ENCODE results near the gene NRCAM. TPM values are rescaled to one million over a fixed set of nuclear protein-coding genes. Genes with fewer than 3 reads are reported as not detected.

The NRCAM gene
- total and polyA plus RNA-seq, 2 donors (not counting 1 experiment from before 2014, with no cell fraction given) = 0.75 to 4.6 TPM

- WGBS (ENCODE audit: insufficient coverage) = 35% methylated on average over 4 of the region's 6 CpGs
- intact Hi-C loops (cut with micrococcal nuclease) = no loop called here
- ChIA-PET CTCF (no interaction called here), POLR2A (no interaction called here)
- peak overlapping the region; percentile 46 for H3K27ac Mint-ChIP-seq
- H3K27ac ChIP-seq (ENCODE audit: low read length in 2 of 2) = no peak overlapping the region
- peaks cover 3 to 6% of the 10 kb centered on the region in 2 donors for H3K4me1 ChIP-seq (ENCODE audit: control insufficient read depth in 2 of 2, insufficient read depth in 2 of 2, low read length in 2 of 2)
- no peak overlapping the region for H3K4me3 ChIP-seq (ENCODE audit: control extremely low read depth in 1 of 5, extremely low read depth in 1 of 5, insufficient read depth in 1 of 5, low read depth in 2 of 5, low read length in 4 of 5)
- H3K9ac ChIP-seq (ENCODE audit: low read length) = no peak overlapping the region
- TF ChIP-seq EZH2 (IDR thresholded peaks at IDR 0.05; ENCODE audit: borderline replicate concordance, insufficient read depth, low read depth, low read length, poor library complexity, severe bottlenecking) = no peak
- no peak for TF ChIP-seq CTCF (IDR thresholded peaks at IDR 0.05)
- no peak overlapping the region for H3K4me2 ChIP-seq (replicated peaks; ENCODE audit: low read depth, low read length, poor library complexity, severe bottlenecking)
- peaks cover 0 to 19% (median 6%) of the 10 kb centered on the region in 4 experiments for H3K27me3 ChIP-seq (replicated peaks in 1 of 4; ENCODE audit: control extremely low read depth in 1 of 4, control insufficient read depth in 3 of 4, insufficient read depth in 4 of 4, low read length in 3 of 4)
- peak; percentile 54 for ATAC-seq (ENCODE audit: low read depth)
- peak overlapping the region; percentile 21 for H2AFZ ChIP-seq (ENCODE audit: insufficient read depth, low read depth, low read length, poor library complexity, severe bottlenecking)
- H3K36me3 ChIP-seq (replicated peaks in 1 of 2; ENCODE audit: control extremely low read depth in 1 of 2, control insufficient read depth in 1 of 2, extremely low read depth in 1 of 2, insufficient read depth in 2 of 2, low read length in 1 of 2) = no peaks in the 10 kb centered on the region
- H3K27me3 Mint-ChIP-seq = peaks cover 19% of the 10 kb centered on the region
- peaks cover 2% of the 10 kb centered on the region for H3K9me3 Mint-ChIP-seq (ENCODE audit: insufficient read depth)
- no peak for DNase-seq
- no peaks in the 10 kb centered on the region for H3K79me2 ChIP-seq (ENCODE audit: control insufficient read depth, insufficient read depth, low read length)
- H4K20me1 ChIP-seq (ENCODE audit: control insufficient read depth, insufficient read depth, low read length, poor library complexity, severe bottlenecking) = no peaks in the 10 kb centered on the region
- H3K4me1 Mint-ChIP-seq = peaks cover 14% of the 10 kb centered on the region
- H3K4me3 Mint-ChIP-seq = peak overlapping the region; percentile 14
- H3K9me3 ChIP-seq (ENCODE audit: control extremely low read depth in 1 of 3, control insufficient read depth in 2 of 3, insufficient read depth in 1 of 3, low read length in 2 of 3) = no peaks in the 10 kb centered on the region
Observed at GRCh38 chr7:108284349-108285002, 171.8 kb downstream of the NRCAM start.

GRCh38 chr7:108283252-108283651, 173.0 kb downstream of the NRCAM start:
- 93% methylated on average over 3 of the region's 3 CpGs for WGBS (ENCODE audit: insufficient coverage)
- H3K4me2 ChIP-seq (replicated peaks; ENCODE audit: low read depth, low read length, poor library complexity, severe bottlenecking) = no peak overlapping the region
- H3K4me1 ChIP-seq (ENCODE audit: control insufficient read depth in 2 of 2, insufficient read depth in 2 of 2, low read length in 2 of 2) = peaks cover 3 to 6% of the 10 kb centered on the region in 2 donors
- peaks cover 0 to 19% (median 6%) of the 10 kb centered on the region in 4 experiments for H3K27me3 ChIP-seq (replicated peaks in 1 of 4; ENCODE audit: control extremely low read depth in 1 of 4, control insufficient read depth in 3 of 4, insufficient read depth in 4 of 4, low read length in 3 of 4)
- peaks cover 12% of the 10 kb centered on the region for H3K27me3 Mint-ChIP-seq
- no peaks in the 10 kb centered on the region for H3K36me3 ChIP-seq (replicated peaks in 1 of 2; ENCODE audit: control extremely low read depth in 1 of 2, control insufficient read depth in 1 of 2, extremely low read depth in 1 of 2, insufficient read depth in 2 of 2, low read length in 1 of 2)
- peaks cover 14% of the 10 kb centered on the region for H3K4me1 Mint-ChIP-seq
- H3K9me3 ChIP-seq (ENCODE audit: control extremely low read depth in 1 of 3, control insufficient read depth in 2 of 3, insufficient read depth in 1 of 3, low read length in 2 of 3) = no peaks in the 10 kb centered on the region
- intact Hi-C loops (cut with micrococcal nuclease) = no loop called here
- no peak for TF ChIP-seq EZH2 (IDR thresholded peaks at IDR 0.05; ENCODE audit: borderline replicate concordance, insufficient read depth, low read depth, low read length, poor library complexity, severe bottlenecking)
- no peak for TF ChIP-seq CTCF (IDR thresholded peaks at IDR 0.05)
- H3K27ac Mint-ChIP-seq = no peak overlapping the region
- H3K79me2 ChIP-seq (ENCODE audit: control insufficient read depth, insufficient read depth, low read length) = no peaks in the 10 kb centered on the region
- POLR2A ChIA-PET = no interaction called here
- ATAC-seq (ENCODE audit: low read depth) (no peak), DNase-seq (no peak)
- H3K9me3 Mint-ChIP-seq (ENCODE audit: insufficient read depth) = peaks cover 2% of the 10 kb centered on the region
- no peak overlapping the region for H3K4me3 Mint-ChIP-seq
- CTCF ChIA-PET = no interaction called here
- no peak overlapping the region for H3K4me3 ChIP-seq (ENCODE audit: control extremely low read depth in 1 of 5, extremely low read depth in 1 of 5, insufficient read depth in 1 of 5, low read depth in 2 of 5, low read length in 4 of 5)
- no peak overlapping the region for H3K9ac ChIP-seq (ENCODE audit: low read length)
- no peak overlapping the region for H3K27ac ChIP-seq (ENCODE audit: low read length in 2 of 2)
- no peak overlapping the region for H2AFZ ChIP-seq (ENCODE audit: insufficient read depth, low read depth, low read length, poor library complexity, severe bottlenecking)
- no peaks in the 10 kb centered on the region for H4K20me1 ChIP-seq (ENCODE audit: control insufficient read depth, insufficient read depth, low read length, poor library complexity, severe bottlenecking)

Measured in B cell (primary cell).